Measurements from ENCODE around the gene KCP.

Gene KCP

DNA sequence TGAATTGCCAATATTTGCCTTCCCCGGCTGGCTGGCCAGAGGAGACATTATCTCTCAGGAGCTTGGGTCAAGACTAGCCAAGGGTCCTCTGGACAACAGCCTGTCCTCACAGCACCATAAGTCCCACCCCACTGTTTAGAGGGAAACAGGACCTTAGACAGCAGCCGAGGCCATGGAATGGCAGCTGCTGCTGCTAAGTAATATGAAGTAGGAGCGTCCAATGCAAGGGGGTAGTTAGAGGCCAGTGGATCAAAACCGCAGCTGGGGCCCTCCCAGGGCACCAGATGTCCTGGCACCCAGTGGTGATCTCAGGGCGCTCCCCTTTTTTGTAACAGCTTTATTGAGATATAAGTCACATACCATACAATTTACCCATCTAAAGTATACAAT lies 12.9 kb upstream of the KCP start:
- H3K4me3 ChIP-seq (ENCODE audit: low read depth, low read length) = no peak overlapping the region
- no peak for TF ChIP-seq CTCF (IDR thresholded peaks at IDR 0.05; ENCODE audit: borderline replicate concordance, insufficient read depth, low read depth, low read length)

DNA sequence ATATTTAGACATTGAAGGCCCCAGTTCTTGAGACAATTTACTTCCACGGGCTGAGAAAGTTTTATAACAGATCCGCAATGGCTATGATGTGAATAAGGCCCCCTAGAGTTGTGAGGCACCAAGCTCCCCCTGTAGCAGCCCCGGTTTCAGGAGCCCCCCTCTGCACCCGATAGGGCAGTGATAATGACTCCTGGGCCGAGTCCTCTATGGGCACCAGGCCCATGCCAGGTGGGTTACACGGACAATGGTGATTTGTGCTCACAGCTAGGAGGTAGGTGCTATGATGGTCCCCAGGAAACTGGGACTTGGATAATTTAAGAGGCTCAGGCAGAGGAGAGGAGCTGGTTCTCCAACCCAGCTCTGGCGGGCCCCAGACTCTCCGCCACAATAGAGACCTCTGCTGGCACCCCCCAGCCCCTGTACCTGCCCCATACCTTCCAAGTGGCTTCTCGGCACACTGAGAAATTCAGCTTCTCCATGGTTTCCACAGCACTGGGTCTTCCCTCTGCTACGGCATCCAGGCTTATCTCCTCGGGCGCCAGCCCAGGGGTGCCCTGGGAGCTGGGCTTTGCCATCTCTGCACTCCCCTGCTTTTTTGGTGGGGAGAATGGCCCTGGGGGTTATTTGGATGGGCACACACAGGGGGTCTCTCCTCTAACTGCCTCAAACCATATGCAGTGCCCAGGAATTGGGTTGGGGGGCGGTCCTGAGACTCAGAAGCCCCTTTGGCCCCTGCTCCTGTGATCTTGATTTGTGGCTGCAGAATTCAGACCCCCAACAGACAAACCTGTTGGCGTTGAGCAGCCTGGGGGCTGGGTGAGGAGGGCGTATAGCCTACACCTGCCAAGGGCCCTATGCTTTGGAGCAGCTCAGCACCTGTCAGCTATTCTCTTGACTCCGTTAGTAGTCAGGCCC lies 12.2 kb upstream of the KCP start:
- TF ChIP-seq CTCF (IDR thresholded peaks at IDR 0.05; ENCODE audit: borderline replicate concordance, insufficient read depth, low read depth, low read length) = no peak
- H3K4me3 ChIP-seq (ENCODE audit: low read depth, low read length) = no peak overlapping the region

DNA sequence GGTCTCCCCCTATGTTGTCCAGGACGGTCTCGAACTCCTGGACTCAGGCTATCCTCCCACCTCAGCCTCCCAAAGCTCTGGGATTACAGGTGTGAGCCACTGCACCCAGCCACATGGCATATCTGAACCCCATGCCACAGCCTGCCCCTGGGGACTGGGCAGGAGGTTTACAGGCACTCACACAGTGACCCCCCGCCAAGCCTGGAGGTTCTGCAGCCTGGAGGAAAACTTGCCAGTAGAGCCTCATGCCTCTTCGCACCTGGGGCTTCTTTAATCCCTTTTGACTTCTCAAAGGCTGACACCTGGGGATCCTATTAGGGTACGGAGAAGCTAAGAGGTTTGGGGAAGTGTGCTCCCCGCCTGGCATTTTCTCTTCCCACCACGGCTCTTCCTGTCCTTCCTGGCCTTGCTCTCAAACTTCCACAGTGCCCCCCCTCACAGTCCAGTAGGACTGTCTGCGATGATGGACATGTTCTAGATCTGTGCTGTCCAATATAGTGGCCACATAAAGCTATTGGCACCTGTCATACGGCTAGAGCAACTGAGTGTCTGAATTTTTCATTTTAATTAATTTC lies 11.4 kb upstream of the KCP start:
- TF ChIP-seq CTCF (IDR thresholded peaks at IDR 0.05; ENCODE audit: borderline replicate concordance, insufficient read depth, low read depth, low read length) = no peak
- H3K4me3 ChIP-seq (ENCODE audit: low read depth, low read length) = no peak overlapping the region

GRCh38 chr7:128920913-128921582 lies 10.5 kb upstream of the KCP start:
- H3K4me3 ChIP-seq (ENCODE audit: low read depth, low read length) = no peak overlapping the region
- no peak for TF ChIP-seq CTCF (IDR thresholded peaks at IDR 0.05; ENCODE audit: borderline replicate concordance, insufficient read depth, low read depth, low read length)

GRCh38 chr7:128919881-128920799 lies 9.6 kb upstream of the KCP start:
- no peak overlapping the region for H3K4me3 ChIP-seq (ENCODE audit: low read depth, low read length)
- TF ChIP-seq CTCF (IDR thresholded peaks at IDR 0.05; ENCODE audit: borderline replicate concordance, insufficient read depth, low read depth, low read length) = no peak

DNA sequence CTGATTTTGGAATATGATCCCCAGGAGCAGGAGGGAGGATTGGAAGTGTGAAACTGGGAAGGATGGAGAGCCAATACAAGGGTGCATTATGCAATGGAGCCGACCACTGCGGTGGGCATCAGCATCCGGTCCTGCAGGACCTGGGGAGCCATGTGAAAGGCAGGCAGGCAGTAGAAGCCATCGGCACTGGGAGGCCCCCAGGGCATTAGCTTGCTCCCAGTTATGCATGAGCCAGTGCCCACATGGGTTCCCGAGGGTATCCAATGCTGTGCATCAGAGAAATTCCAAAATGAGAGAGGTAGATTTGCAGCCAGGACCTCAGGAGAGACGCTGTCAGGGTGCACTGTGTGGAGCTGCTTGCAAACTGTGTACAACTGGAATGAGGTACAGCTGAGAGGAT lies 8.7 kb upstream of the KCP start:
- TF ChIP-seq CTCF (IDR thresholded peaks at IDR 0.05; ENCODE audit: borderline replicate concordance, insufficient read depth, low read depth, low read length) = no peak
- no peak overlapping the region for H3K4me3 ChIP-seq (ENCODE audit: low read depth, low read length)
